ENCODE results near the gene GALNT14. TPM values are rescaled to one million over a fixed set of nuclear protein-coding genes. Genes with fewer than 3 reads are reported as not detected.
A peak's percentile ranks its signal among the peaks of the same experiment; 100 is the strongest.

The GALNT14 gene
- total RNA-seq, 1 donor from 2014 or later, result 14.4 TPM

GRCh38 chr2:30903326-30903725 is 234.9 kb downstream of the GALNT14 start:
- no peaks in the 10 kb centered on the region for H3K36me3 Mint-ChIP-seq (ENCODE audit: unreplicated experiment)
- H3K4me1 Mint-ChIP-seq (ENCODE audit: low read depth, unreplicated experiment), result peaks cover 13% of the 10 kb centered on the region
- no peak overlapping the region for H3K4me3 Mint-ChIP-seq (ENCODE audit: unreplicated experiment)
- no peak overlapping the region for H3K27ac Mint-ChIP-seq (ENCODE audit: unreplicated experiment)
- DNase-seq, result no peak
- no peak for TF ChIP-seq CTCF (IDR thresholded peaks at IDR 0.05; ENCODE audit: partially characterized antibody, unreplicated experiment)
- no peaks in the 10 kb centered on the region for H3K27me3 Mint-ChIP-seq (ENCODE audit: unreplicated experiment)
- no peaks in the 10 kb centered on the region for H3K9me3 Mint-ChIP-seq (ENCODE audit: unreplicated experiment)

GRCh38 chr2:30900381-30900780 is 237.9 kb downstream of the GALNT14 start:
- no peak for TF ChIP-seq CTCF (IDR thresholded peaks at IDR 0.05; ENCODE audit: partially characterized antibody, unreplicated experiment)
- Mint-ChIP-seq H3K27me3 (ENCODE audit: unreplicated experiment) (no peaks in the 10 kb centered on the region), H3K27ac (ENCODE audit: unreplicated experiment) (no peak overlapping the region), H3K36me3 (ENCODE audit: unreplicated experiment) (no peaks in the 10 kb centered on the region), H3K9me3 (ENCODE audit: unreplicated experiment) (no peaks in the 10 kb centered on the region), H3K4me1 (ENCODE audit: low read depth, unreplicated experiment) (peaks cover 14% of the 10 kb centered on the region), H3K4me3 (ENCODE audit: unreplicated experiment) (no peak overlapping the region)
- DNase-seq, result no peak

- no peaks in the 10 kb centered on the region for H3K9me3 Mint-ChIP-seq (ENCODE audit: unreplicated experiment)
- H3K4me3 Mint-ChIP-seq (ENCODE audit: unreplicated experiment), result no peak overlapping the region
- no peaks in the 10 kb centered on the region for H3K36me3 Mint-ChIP-seq (ENCODE audit: unreplicated experiment)
- TF ChIP-seq CTCF (IDR thresholded peaks at IDR 0.05; ENCODE audit: partially characterized antibody, unreplicated experiment), result no peak
- H3K27ac Mint-ChIP-seq (ENCODE audit: unreplicated experiment), result peak overlapping the region; percentile 34
- peak; percentile 42 for DNase-seq
- H3K4me1 Mint-ChIP-seq (ENCODE audit: low read depth, unreplicated experiment), result peaks cover 14% of the 10 kb centered on the region
- no peaks in the 10 kb centered on the region for H3K27me3 Mint-ChIP-seq (ENCODE audit: unreplicated experiment)
Observed at GRCh38 chr2:30899516-30900054, 238.7 kb downstream of the GALNT14 start.

- H3K36me3 Mint-ChIP-seq (ENCODE audit: unreplicated experiment), result no peaks in the 10 kb centered on the region
- no peak for TF ChIP-seq CTCF (IDR thresholded peaks at IDR 0.05; ENCODE audit: partially characterized antibody, unreplicated experiment)
- H3K4me1 Mint-ChIP-seq (ENCODE audit: low read depth, unreplicated experiment), result peaks cover 14% of the 10 kb centered on the region
- no peak overlapping the region for H3K4me3 Mint-ChIP-seq (ENCODE audit: unreplicated experiment)
- H3K27ac Mint-ChIP-seq (ENCODE audit: unreplicated experiment), result no peak overlapping the region
- DNase-seq, result no peak
- no peaks in the 10 kb centered on the region for H3K9me3 Mint-ChIP-seq (ENCODE audit: unreplicated experiment)
- H3K27me3 Mint-ChIP-seq (ENCODE audit: unreplicated experiment), result no peaks in the 10 kb centered on the region
Observed at GRCh38 chr2:30897539-30897938, 240.7 kb downstream of the GALNT14 start.

- no peak for DNase-seq
- Mint-ChIP-seq H3K36me3 (ENCODE audit: unreplicated experiment) (no peaks in the 10 kb centered on the region), H3K4me1 (ENCODE audit: low read depth, unreplicated experiment) (peaks cover 13% of the 10 kb centered on the region), H3K27ac (ENCODE audit: unreplicated experiment) (no peak overlapping the region), H3K9me3 (ENCODE audit: unreplicated experiment) (no peaks in the 10 kb centered on the region), H3K27me3 (ENCODE audit: unreplicated experiment) (no peaks in the 10 kb centered on the region), H3K4me3 (ENCODE audit: unreplicated experiment) (no peak overlapping the region)
- no peak for TF ChIP-seq CTCF (IDR thresholded peaks at IDR 0.05; ENCODE audit: partially characterized antibody, unreplicated experiment)
Observed at GRCh38 chr2:30894498-30895119, 243.6 kb downstream of the GALNT14 start.

All from glutamatergic neuron (in vitro differentiated cells).